T-helper 2 cell treated with Interferon-gamma antibody and Interleukin-4, amounts not matched to agents 5 μg/mL and 100 μg/mL, for 36 hours (primary cell): ENCODE results near the gene AHNAK.
"Not testable (repeated sequence)": the region's sequence is repeated elsewhere in the genome, so short reads cannot be mapped to it uniquely, and the experiment has no call there.

ENCODE experiments used
- DNase-seq: peaks from one replicate; pipeline ENCODE4 v3.0.0; 2021; ENCODE audit warnings: low spot score
- H3K27ac Mint-ChIP-seq: one replicate; pipeline ENCODE4 v1.8.0; 2021; ENCODE audit warnings: mild to moderate bottlenecking, mixed read lengths
- H3K27me3 Mint-ChIP-seq: one replicate; pipeline ENCODE4 v1.8.0; 2021; ENCODE audit warnings: low read depth, mixed read lengths
- H3K36me3 Mint-ChIP-seq: one replicate; pipeline ENCODE4 v1.8.0; 2021; ENCODE audit warnings: low read depth, mixed read lengths
- H3K4me1 Mint-ChIP-seq: one replicate; pipeline ENCODE4 v1.8.0; 2021; ENCODE audit warnings: low read depth, mixed read lengths
- H3K4me3 Mint-ChIP-seq: one replicate; pipeline ENCODE4 v1.8.0; 2022; ENCODE audit warnings: mild to moderate bottlenecking, moderate library complexity, mixed read lengths
- H3K9me3 Mint-ChIP-seq: one replicate; pipeline ENCODE4 v1.8.0; 2021; ENCODE audit warnings: mixed read lengths

Gene AHNAK

DNA sequence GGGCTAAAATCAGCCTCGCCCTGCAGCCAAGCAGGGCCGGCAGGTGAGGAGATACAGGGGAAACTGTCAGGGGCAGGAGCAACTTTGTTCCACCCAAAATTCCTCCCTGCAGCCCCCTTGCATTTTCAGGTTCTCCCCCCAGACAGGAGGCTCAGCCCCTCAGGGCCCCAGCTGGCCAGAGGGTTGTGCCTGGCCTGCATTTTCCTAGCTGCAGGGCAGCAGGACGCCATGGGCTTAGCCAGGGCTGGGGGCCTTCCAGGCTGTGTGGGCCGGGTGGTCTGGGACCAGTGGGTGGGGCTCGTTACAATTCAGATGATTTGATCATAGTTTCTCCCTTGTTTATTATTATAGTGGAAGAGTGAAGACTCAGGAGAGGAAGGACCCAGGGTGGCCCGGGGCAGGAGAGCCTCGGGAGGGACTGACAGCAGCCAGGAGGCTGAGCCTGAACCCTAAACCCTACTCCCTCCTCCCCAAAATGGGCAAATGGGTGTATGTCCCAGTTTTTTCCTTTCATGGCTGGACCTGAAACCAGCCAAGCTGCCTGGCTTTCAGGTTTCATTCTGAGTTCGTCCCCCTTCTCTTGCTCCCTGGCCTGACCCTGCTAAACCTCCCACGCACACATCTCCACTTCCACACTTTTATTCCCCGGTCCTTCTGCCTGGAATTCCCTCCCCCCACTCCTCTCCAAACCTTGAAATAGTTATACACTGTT, 40.0 kb downstream of the AHNAK start:
- no peak overlapping the region for H3K27ac Mint-ChIP-seq
- H3K4me1 Mint-ChIP-seq = peaks cover 22% of the 10 kb centered on the region
- peaks cover 36% of the 10 kb centered on the region for H3K27me3 Mint-ChIP-seq
- no peak overlapping the region for H3K4me3 Mint-ChIP-seq
- no peaks in the 10 kb centered on the region for H3K9me3 Mint-ChIP-seq
- DNase-seq = no peak
- H3K36me3 Mint-ChIP-seq = no peaks in the 10 kb centered on the region

DNA sequence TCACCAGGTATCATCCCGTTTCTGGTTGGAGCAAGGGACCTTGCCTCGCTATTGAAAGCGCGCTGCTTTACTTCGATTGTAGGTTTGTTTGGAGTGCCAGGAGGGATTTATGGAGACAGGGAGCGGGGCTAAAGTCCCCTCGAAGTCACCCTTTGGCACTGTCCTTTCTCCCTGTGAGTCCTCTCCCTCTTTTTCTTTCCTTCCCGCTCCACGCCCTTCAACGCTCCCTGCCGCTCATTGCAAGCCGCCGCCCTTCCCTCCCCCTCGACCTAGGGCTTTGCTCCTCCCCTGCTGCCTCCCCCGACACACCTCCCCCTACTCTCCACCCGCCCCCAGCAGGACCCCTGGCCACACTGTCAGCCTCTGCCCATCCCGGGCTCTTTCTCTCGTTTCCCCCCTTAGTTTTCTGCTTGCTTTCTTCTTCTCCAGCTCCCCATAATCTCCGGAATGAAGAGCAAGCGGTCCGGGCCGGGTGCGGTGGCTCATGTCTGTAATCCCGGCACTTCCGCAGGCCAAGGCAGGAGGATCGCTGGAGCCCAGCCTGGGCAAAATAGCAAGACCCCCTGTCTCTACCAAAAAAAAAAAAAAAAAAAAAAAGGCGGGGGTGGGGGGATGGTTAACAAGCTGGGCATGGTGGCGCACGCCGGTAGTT, 41.0 kb downstream of the AHNAK start:
- H3K27ac Mint-ChIP-seq = no peak overlapping the region
- no peak for DNase-seq
- peaks cover 41% of the 10 kb centered on the region for H3K27me3 Mint-ChIP-seq
- H3K36me3 Mint-ChIP-seq = no peaks in the 10 kb centered on the region
- no peaks in the 10 kb centered on the region for H3K9me3 Mint-ChIP-seq
- H3K4me3 Mint-ChIP-seq = no peak overlapping the region
- peaks cover 23% of the 10 kb centered on the region for H3K4me1 Mint-ChIP-seq

DNA sequence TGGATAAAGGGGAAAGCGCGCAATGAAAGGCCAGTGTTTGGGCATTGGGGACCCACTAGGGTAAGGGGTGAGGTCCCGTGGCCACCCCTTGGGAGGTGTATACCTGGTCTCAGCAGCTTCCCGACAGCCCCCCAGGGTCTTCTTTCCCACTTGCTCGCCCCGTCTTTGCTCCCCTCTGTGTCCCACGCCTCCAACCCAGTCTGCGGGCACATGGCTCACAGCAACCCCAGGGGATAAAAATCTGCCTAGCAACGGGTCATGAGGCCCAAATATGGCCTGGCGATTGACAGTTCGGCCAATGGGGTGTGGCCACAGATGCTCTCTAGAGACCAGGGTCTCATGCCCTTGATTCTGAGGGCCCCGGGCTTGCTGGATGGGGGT, 41.6 kb downstream of the AHNAK start:
- H3K27ac Mint-ChIP-seq = no peak overlapping the region
- H3K9me3 Mint-ChIP-seq = no peaks in the 10 kb centered on the region
- no peak for DNase-seq
- H3K4me1 Mint-ChIP-seq = peaks cover 23% of the 10 kb centered on the region
- H3K4me3 Mint-ChIP-seq = no peak overlapping the region
- H3K36me3 Mint-ChIP-seq = no peaks in the 10 kb centered on the region
- peaks cover 45% of the 10 kb centered on the region for H3K27me3 Mint-ChIP-seq

DNA sequence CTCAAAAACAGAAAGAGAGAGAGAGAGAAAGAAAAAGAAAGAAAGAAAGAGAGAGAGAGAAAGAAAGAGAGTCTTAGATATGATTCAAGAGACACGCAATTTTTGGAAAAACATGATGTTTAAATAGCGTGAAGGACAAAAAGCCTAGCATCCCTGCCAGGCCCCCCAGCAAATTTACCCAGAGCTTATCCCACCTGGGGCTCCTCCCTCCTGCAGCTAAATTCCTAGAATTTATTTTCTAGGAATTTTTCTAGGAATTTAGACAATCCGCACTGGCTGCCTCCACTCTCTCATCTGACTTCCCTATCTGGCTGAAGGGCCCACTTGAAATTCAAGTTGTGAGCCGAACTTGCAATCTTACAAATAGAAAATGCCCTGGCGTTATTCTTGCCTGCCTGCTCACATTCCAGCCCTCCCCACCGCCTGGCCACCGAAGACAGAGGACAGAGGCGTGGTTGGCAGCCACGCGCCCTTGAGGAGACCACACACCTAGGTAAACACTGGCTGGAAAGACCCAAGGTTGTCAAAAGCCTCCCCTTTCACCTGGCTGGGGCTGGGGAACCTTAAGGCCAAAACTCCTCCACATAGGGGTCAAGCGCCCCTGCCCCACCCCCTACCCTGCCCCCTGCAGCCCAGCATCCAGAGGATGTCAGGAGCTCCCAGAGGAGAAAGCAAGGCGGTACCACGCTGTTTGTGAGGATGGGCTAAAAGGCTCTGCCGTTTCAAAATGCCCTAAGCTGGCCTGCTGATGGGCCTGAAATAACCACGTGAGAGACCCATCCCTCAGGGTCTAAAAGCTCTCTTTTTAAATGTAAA, 42.2 kb downstream of the AHNAK start:
- Mint-ChIP-seq H3K9me3 (no peaks in the 10 kb centered on the region), H3K4me3 (no peak overlapping the region), H3K36me3 (no peaks in the 10 kb centered on the region), H3K27ac (no peak overlapping the region), H3K27me3 (peaks cover 50% of the 10 kb centered on the region), H3K4me1 (peaks cover 25% of the 10 kb centered on the region)
- no peak for DNase-seq

DNA sequence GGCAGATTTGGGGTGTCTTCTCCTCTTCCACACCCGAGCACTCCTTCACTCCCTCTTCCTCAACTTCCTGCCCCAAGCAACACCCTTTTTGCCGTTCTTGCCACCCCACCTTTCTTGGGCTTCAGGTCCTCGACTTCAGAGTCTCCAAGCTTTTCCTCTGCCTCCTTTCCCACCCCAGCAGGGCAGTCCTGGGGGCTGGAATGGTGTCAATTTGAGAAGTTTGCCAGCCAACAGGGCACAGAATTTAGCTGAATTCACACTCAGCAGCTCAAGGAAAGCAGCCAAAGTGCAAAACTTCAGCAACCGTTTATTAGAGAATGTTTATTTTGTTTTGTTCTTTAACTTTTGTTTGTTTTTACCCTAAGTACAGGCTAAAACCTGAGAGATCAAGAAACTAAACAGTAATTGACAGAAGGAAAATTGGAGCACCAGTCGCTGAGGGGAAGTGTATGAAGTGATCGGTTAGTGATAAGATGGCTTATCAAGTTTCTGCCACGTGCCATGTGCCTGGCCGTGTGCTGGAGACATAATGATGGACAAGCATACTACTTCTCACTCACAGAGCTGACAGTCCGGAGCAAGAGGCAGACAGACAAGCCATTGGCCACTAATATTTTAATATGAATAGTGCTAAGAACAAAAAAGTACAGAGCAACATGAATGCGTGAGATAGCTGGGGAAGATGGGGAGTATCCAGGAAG, 44.4 kb downstream of the AHNAK start:
- Mint-ChIP-seq H3K27me3 (peaks cover 46% of the 10 kb centered on the region), H3K36me3 (no peaks in the 10 kb centered on the region), H3K27ac (no peak overlapping the region), H3K9me3 (no peaks in the 10 kb centered on the region), H3K4me3 (no peak overlapping the region), H3K4me1 (peaks cover 20% of the 10 kb centered on the region)
- DNase-seq = no peak

DNA sequence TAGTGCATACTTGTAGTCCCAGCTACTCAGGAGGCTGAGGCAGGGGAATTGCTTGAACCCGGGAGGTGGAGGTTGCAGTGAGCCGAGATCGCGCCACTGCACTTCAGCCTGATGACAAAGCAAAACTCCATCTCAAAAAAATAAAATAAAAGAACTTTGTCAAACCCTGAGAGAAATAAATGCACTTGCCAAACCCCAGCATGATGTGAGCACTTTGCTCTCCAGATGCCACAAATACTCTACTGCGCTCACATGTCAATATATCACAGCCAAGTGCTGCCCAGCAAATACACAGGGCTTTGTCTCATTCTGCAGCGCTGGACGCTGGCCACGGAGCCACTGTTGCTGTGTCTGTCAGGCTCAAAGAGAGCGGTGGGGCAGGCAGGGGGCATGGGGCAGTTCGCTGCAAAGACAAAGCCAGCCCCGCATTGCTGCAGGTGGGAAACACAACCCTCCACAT, 45.1 kb downstream of the AHNAK start:
- no peaks in the 10 kb centered on the region for H3K36me3 Mint-ChIP-seq
- peaks cover 40% of the 10 kb centered on the region for H3K27me3 Mint-ChIP-seq
- DNase-seq = no peak
- H3K27ac Mint-ChIP-seq = no peak overlapping the region
- H3K9me3 Mint-ChIP-seq = no peaks in the 10 kb centered on the region
- peaks cover 19% of the 10 kb centered on the region for H3K4me1 Mint-ChIP-seq
- no peak overlapping the region for H3K4me3 Mint-ChIP-seq

DNA sequence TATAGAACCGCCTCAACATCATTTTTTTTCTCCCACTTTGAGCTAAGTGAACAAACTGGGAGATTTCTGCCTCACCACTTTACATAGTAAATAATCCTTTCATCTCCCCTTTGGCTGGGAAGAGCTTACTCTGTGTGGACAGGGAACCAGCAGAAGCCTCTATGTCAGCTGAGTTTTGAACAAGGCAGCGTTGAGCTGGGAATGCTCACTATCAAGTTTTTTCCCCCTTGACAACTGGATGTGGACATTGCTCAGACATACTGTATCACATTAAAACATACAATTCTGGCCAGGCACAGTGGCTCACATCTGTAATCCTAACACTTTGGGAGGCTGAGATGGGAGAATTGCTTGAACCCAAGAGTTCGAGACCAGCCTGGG, 46.0 kb downstream of the AHNAK start:
- peaks cover 19% of the 10 kb centered on the region for H3K4me1 Mint-ChIP-seq
- H3K36me3 Mint-ChIP-seq = no peaks in the 10 kb centered on the region
- H3K27me3 Mint-ChIP-seq = peaks cover 38% of the 10 kb centered on the region
- no peaks in the 10 kb centered on the region for H3K9me3 Mint-ChIP-seq
- DNase-seq = no peak
- no peak overlapping the region for H3K4me3 Mint-ChIP-seq
- H3K27ac Mint-ChIP-seq = no peak overlapping the region

DNA sequence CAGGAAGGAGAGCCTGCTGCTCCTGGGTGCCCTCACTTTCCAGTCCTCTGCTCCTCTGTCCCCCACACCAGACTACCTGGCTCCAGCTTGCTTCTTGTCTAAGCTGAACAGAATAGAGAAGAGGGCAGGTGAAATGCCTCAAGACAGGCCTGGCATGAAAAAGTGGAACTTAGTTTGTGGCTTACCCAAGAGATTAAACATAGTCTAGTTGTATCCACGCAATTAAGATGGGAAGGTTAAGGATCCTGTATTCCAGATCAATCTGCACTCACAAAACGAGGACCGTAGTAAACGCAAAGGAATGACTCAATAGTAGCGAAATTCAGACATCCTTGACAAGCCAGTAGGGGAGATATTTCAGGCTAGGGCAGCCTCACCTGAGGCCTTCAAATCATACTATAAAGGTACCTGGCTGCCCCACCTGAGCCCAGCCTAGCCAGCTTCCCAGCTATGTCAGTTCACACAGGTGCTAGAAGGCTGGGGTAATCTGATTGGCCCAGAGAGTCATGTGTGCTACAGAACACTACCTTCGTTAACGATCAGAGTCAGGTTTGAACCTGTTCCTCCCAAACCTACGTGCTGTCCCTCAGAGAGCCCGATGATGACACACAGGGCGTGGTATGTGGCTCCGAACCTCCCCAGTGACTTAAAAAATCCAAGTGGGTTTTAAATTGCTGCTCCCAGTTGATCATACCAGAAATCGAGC, 46.5 kb downstream of the AHNAK start:
- Mint-ChIP-seq H3K27ac (no peak overlapping the region), H3K4me1 (peaks cover 19% of the 10 kb centered on the region), H3K27me3 (peaks cover 34% of the 10 kb centered on the region), H3K36me3 (no peaks in the 10 kb centered on the region), H3K9me3 (no peaks in the 10 kb centered on the region), H3K4me3 (no peak overlapping the region)
- no peak for DNase-seq

DNA sequence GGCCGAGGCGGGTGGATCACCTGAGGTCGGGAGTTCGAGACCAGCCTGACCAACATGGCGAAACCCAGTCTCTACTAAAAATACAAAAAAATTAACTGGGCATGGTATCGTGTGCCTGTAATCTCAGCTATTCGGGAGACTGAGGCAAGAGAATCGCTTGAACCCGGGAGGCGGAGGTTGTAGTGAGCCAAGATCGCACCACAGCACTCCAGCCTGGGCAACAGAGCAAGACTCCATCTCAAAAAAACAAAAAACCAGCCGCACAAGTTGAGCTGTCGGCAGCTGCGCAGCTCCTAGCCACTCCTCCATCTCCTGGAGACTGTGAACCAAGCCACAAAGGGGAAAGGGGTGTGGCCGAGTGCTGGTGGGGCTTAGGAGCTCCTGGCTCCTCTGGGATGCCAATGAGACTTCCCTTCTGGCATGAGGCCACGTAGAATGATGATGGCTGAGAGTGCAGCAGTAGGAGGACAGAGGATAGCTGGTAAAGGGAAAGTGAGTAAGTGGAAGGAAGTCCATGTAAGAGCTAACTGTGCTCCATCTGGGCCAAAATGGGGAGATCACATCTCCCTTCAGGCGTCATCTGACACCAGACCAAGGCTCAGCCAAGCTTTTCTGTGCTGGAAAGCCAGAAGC, 47.2 kb downstream of the AHNAK start:
- not testable (repeated sequence) for H3K27ac Mint-ChIP-seq

DNA sequence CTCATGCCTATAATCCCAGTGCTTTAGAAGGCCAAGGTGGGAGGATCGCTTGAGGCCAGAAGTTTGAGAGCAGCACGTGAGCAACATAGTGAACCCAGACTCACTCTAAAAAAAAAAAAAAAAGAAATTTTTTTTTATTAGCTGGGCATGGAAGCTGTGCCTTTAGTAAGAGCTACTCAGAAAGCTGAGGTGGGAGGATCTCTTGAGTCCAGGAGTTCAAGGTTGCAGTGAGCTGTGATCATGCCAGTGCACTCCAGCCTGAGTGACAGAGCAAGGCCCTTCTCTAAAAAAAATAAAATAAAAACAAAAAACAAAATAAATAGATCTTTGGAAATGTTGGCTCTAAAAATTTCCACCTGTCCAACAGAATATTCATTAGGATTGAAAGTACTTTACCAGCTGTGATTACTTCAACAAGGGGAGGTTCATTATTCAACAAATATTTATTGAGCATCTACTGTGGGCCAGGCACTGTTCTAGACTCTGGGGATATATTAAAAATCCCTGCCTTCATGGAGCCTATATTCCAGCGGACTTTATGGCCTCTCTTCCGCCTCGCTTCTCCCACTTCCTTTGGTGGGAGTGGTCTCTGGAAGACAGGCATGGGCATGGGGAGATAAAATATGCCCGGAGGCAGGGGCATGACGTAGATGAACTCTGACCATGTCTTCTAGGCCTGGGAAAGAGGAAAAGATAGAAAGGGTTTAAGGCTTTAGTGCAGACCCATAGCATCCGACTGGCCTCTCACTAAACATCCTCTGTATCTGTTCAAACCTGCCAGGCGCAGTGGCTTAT, 47.9 kb downstream of the AHNAK start:
- no peak for DNase-seq
- H3K9me3 Mint-ChIP-seq = no peaks in the 10 kb centered on the region
- peaks cover 19% of the 10 kb centered on the region for H3K4me1 Mint-ChIP-seq
- peaks cover 27% of the 10 kb centered on the region for H3K27me3 Mint-ChIP-seq
- H3K27ac Mint-ChIP-seq = no peak overlapping the region
- no peak overlapping the region for H3K4me3 Mint-ChIP-seq
- H3K36me3 Mint-ChIP-seq = no peaks in the 10 kb centered on the region

More for the DNA sequence above, 47.2 kb downstream of the AHNAK start:
- H3K9me3 Mint-ChIP-seq, H3K36me3 Mint-ChIP-seq, DNase-seq, H3K4me3 Mint-ChIP-seq: not testable (repeated sequence)
- H3K27me3 Mint-ChIP-seq = peaks cover 33% of the 10 kb centered on the region
- H3K4me1 Mint-ChIP-seq = peaks cover 19% of the 10 kb centered on the region

DNA sequence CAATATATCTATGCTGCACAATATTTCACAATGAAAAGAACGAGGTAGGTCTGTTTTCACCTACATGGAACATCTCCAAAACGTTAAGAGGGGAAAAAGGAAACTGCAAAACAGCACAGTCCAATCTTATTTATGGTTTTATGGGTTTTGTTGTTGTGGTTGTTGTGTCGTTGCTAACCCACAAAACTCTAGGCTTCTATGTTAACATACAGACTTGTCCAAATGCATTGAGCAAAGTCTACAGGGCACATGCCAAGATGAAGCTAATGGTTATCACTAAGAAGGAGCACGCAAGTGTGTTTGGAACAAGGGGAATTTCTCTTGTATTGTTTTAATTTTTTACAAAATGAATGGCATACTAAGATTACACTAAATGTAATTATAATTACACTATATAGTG, 48.6 kb downstream of the AHNAK start:
- H3K27me3 Mint-ChIP-seq = peaks cover 26% of the 10 kb centered on the region
- no peak for DNase-seq
- no peaks in the 10 kb centered on the region for H3K9me3 Mint-ChIP-seq
- H3K4me1 Mint-ChIP-seq = peaks cover 18% of the 10 kb centered on the region
- no peak overlapping the region for H3K4me3 Mint-ChIP-seq
- H3K36me3 Mint-ChIP-seq = no peaks in the 10 kb centered on the region
- no peak overlapping the region for H3K27ac Mint-ChIP-seq

DNA sequence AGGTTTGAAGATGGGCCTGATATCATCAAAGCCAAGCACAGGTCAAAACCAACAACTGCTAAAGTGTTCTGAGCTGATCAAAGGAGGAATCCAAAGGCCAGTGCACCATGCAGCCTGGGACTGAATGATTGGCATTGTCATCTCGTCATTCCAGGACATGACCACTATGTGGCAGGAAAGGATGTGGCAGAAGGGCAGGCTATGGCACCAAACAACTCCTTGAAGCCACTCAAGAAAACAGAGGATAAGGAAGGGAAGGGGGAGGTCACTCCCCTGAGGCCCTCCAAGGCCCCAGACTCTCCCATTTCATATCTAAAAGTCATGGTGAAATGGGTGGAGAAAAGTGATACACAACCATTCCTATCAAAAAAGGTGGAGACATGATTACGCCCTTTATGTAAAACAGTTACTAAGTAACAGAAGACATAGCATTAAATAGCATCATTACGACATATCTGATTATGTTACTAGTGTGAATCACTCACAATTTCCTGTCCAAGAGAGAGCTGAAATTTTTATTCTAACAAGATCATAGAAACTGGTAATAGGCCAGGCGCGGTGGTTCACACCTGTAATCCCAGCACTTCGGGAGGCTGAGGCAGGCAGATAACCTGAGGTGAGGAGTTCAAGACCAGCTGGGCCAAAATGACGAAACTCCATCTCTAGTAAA, 49.3 kb downstream of the AHNAK start:
- Mint-ChIP-seq H3K27me3 (peaks cover 21% of the 10 kb centered on the region), H3K36me3 (no peaks in the 10 kb centered on the region), H3K4me1 (peaks cover 12% of the 10 kb centered on the region), H3K9me3 (no peaks in the 10 kb centered on the region), H3K27ac (no peak overlapping the region), H3K4me3 (no peak overlapping the region)
- no peak for DNase-seq
